Tibial artery (tissue), 4 donors: ENCODE results near the gene TMED10.

Source experiments
- DNase-seq, 2 donors: peaks; one replicate each; pipeline ENCODE4 v3.0.0-alpha.2; 2019
- H3K27ac ChIP-seq, 2 donors: fragments of 200-600 bp; sonication (generic) in 1 of 2; 1 replicate in 1 of 2; 2 replicates in 1 of 2; pipeline ENCODE4 v1.5.1; 2018 to 2019; ENCODE audit warnings: mild to moderate bottlenecking in 1 of 2
- H3K27me3 ChIP-seq, 2 donors: fragments of 200-600 bp; sonication (generic) in 1 of 2; one replicate each; pipeline versions ENCODE4 v1.5.1 to v1.6.0; 2016 to 2019
- H3K36me3 ChIP-seq, 3 donors: fragments of 200-600 bp; sonication (generic) in 2 of 3; one replicate each; pipeline ENCODE4 v1.5.1; 2016 to 2019; ENCODE audit warnings: mild to moderate bottlenecking in 2 of 3
- H3K4me1 ChIP-seq, 4 donors: fragments of 200-600 bp; sonication (generic) in 2 of 4; 1 replicate in 3 of 4; 2 replicates in 1 of 4; pipeline ENCODE4 v1.5.1; 2016 to 2019
- H3K4me3 ChIP-seq, 2 donors: fragments of 200-600 bp; sonication (generic) in 1 of 2; 1 replicate in 1 of 2; 2 replicates in 1 of 2; pipeline ENCODE4 v1.5.1; 2018 to 2019; ENCODE audit warnings: mild to moderate bottlenecking in 2 of 2
- H3K9me3 ChIP-seq, 3 donors: fragments of 200-600 bp; sonication (generic) in 1 of 3; one replicate each; pipeline ENCODE4 v1.5.1; 2016 to 2019
- CTCF ChIP-seq, 2 experiments: fragments of 200-600 bp in 1 of 2; fragments of 450-650 bp in 1 of 2; IDR thresholded peaks; one replicate each; pipeline ENCODE4 v1.5.1; 2017 to 2019; ENCODE audit warnings: antibody characterized with exemption in 2 of 2, mild to moderate bottlenecking in 1 of 2, moderate library complexity in 1 of 2
- intact Hi-C: fragments of 100-400 bp; cut with DNase I; formaldehyde crosslinking; loops from one replicate; pipeline ENCODE4 v1.15.0; 2023; ENCODE audit warnings: low total_unique reads

The TMED10 gene

GRCh38 chr14:75220156-75220555 is 43.7 kb upstream of the TMED10 start:
- H3K27me3 ChIP-seq = no peaks in the 10 kb centered on the region
- H3K4me1 ChIP-seq = peaks cover 0 to 10% (median 1%) of the 10 kb centered on the region in 4 donors
- no peaks in the 10 kb centered on the region for H3K36me3 ChIP-seq
- no peak overlapping the region for H3K4me3 ChIP-seq
- intact Hi-C loops = no loop called here
- no peak for TF ChIP-seq CTCF (IDR thresholded peaks at IDR 0.05)
- no peak for DNase-seq
- H3K9me3 ChIP-seq = no peaks in the 10 kb centered on the region
- H3K27ac ChIP-seq = no peak overlapping the region

- no peaks in the 10 kb centered on the region for H3K27me3 ChIP-seq
- no peaks in the 10 kb centered on the region for H3K36me3 ChIP-seq
- no peak overlapping the region for H3K4me3 ChIP-seq
- H3K27ac ChIP-seq = no peak overlapping the region
- no peak for TF ChIP-seq CTCF (IDR thresholded peaks at IDR 0.05)
- peaks cover 0 to 10% (median 1%) of the 10 kb centered on the region in 4 donors for H3K4me1 ChIP-seq
- H3K9me3 ChIP-seq = no peaks in the 10 kb centered on the region
- no peak for DNase-seq
- intact Hi-C loops = no loop called here
Measured at GRCh38 chr14:75217508-75218206, 41.2 kb upstream of the TMED10 start.

- no peak for DNase-seq
- Histone ChIP-seq H3K36me3 (no peaks in the 10 kb centered on the region), H3K4me1 (peaks cover 0 to 10% (median 1%) of the 10 kb centered on the region in 4 donors), H3K27me3 (no peaks in the 10 kb centered on the region), H3K9me3 (no peaks in the 10 kb centered on the region), H3K4me3 (no peak overlapping the region), H3K27ac (peak overlapping the region; percentile 5 to 36)
- intact Hi-C loops = no loop called here
- no peak for TF ChIP-seq CTCF (IDR thresholded peaks at IDR 0.05)
Measured at GRCh38 chr14:75216427-75217006, 40.1 kb upstream of the TMED10 start.

- Histone ChIP-seq H3K4me3 (no peak overlapping the region), H3K27me3 (no peaks in the 10 kb centered on the region), H3K27ac (peak overlapping the region; percentile 5 to 36), H3K9me3 (no peaks in the 10 kb centered on the region), H3K36me3 (no peaks in the 10 kb centered on the region), H3K4me1 (peaks cover 0 to 10% (median 1%) of the 10 kb centered on the region in 4 donors)
- DNase-seq = no peak
- TF ChIP-seq CTCF (IDR thresholded peaks at IDR 0.05) = no peak
- intact Hi-C loops = no loop called here
Measured at GRCh38 chr14:75215520-75215919, 39.1 kb upstream of the TMED10 start.

- Histone ChIP-seq H3K9me3 (no peaks in the 10 kb centered on the region), H3K36me3 (no peaks in the 10 kb centered on the region), H3K4me1 (peaks cover 0 to 10% (median 1%) of the 10 kb centered on the region in 4 donors), H3K27me3 (no peaks in the 10 kb centered on the region), H3K4me3 (no peak overlapping the region), H3K27ac (no peak overlapping the region)
- DNase-seq = no peak
- no peak for TF ChIP-seq CTCF (IDR thresholded peaks at IDR 0.05)
- intact Hi-C loops = no loop called here
Measured at GRCh38 chr14:75214558-75214957, 38.1 kb upstream of the TMED10 start.
